Activated naive CD4-positive, alpha-beta T cell treated with Interleukin-2 at 50 U/mL for 16 hours (primary cell): ENCODE measurements around the gene MEIS1.

Experiments used
- DNase-seq: peaks from one replicate; pipeline ENCODE4 v3.0.0-alpha.2; 2020

The MEIS1 gene

GRCh38 chr2:66431846-66432587, 2.9 kb upstream of the MEIS1 start:
- no peak for DNase-seq

- no peak for DNase-seq
Observed at GRCh38 chr2:66432801-66433694, 1.9 kb upstream of the MEIS1 start.

- no peak for DNase-seq
Observed at GRCh38 chr2:66433695-66433944, 1.3 kb upstream of the MEIS1 start.

- DNase-seq, result no peak
Observed at GRCh38 chr2:66433945-66434678, 813 bp upstream of the MEIS1 start.

DNA sequence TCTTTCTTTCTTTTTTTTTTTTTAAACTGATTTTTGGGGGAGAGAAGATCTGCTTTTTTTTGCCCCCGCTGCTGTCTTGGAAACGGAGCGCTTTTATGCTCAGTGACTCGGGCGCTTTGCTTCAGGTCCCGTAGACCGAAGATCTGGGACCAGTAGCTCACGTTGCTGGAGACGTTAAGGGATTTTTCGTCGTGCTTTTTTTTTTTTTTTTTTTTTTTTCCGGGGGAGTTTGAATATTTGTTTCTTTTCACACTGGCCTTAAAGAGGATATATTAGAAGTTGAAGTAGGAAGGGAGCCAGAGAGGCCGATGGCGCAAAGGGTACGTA, 587 bp downstream of the MEIS1 start:
- DNase-seq, result no peak

DNA sequence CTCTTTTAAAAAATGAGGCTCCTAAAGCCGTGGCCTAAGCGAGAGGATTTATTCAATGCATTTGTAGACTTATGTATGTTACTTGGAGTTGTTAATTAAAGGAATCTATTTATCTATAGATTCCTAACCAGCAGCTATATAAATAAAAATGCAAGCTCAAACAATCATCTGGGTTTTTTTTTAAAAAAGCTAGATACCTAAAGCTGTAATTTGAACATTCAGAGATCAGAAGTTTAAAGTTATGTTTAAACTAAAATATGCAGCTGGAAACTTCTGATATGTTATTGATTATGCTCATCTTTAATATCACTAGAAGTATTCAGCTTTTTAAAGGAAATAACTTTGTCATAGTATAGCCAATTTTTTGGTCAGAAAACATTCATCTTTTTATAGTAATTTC, 1.0 kb downstream of the MEIS1 start:
- no peak for DNase-seq

DNA sequence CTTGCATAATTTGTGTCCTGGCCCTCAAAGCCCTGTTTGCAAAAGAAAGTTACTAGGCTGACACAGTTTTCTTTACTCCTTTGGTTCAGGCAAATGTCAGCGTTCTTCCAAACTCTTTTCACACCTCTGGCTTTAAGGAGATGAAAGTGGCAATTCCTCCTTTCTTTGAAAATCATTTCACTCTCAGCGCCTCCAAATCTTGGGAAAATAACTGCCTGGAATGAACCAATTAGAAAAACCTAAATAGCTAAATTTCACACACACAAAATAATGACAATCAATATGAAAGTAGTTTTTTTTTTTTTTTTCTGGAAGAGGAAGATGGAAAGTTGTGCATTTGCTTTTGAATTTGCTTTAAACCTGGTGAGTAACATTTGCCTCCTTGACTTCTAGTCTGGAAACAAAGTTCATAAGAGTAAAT, 1.7 kb downstream of the MEIS1 start:
- no peak for DNase-seq

GRCh38 chr2:66437109-66437690, 2.3 kb downstream of the MEIS1 start:
- DNase-seq, result no peak

DNA sequence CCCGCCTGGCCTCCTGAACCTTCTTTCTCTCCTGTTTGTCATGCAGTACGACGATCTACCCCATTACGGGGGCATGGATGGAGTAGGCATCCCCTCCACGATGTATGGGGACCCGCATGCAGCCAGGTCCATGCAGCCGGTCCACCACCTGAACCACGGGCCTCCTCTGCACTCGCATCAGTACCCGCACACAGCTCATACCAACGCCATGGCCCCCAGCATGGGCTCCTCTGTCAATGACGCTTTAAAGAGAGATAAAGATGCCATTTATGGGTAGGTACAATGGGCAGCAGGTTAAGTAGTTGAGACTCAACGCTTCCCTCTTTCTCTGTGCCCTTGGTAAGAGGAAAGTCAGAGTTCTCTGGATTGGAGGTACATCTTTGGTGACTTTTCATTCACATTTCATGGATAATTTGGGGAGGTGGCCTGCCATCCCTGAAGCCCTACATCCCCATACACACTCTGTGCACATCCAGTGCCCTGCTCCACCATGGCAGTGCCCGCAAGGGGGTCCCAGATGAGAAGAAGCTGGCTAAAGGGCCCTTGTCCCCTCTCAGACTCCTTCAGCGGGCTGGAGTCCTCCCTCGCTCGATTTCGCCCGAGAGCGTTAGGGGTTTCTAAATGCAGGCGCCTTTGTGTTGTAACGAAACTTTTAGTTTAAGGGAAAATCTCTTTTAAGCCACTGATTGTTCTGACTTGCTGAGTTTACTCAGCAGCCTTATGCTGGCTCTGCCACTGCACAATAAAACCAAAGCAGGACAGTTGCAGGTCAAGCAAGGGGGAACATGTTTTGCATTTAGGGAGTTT, 3.0 kb downstream of the MEIS1 start:
- no peak for DNase-seq

- DNase-seq, result no peak
Observed at GRCh38 chr2:66438498-66438833, 3.5 kb downstream of the MEIS1 start.

GRCh38 chr2:66438891-66439811, 4.2 kb downstream of the MEIS1 start:
- DNase-seq, result no peak

DNA sequence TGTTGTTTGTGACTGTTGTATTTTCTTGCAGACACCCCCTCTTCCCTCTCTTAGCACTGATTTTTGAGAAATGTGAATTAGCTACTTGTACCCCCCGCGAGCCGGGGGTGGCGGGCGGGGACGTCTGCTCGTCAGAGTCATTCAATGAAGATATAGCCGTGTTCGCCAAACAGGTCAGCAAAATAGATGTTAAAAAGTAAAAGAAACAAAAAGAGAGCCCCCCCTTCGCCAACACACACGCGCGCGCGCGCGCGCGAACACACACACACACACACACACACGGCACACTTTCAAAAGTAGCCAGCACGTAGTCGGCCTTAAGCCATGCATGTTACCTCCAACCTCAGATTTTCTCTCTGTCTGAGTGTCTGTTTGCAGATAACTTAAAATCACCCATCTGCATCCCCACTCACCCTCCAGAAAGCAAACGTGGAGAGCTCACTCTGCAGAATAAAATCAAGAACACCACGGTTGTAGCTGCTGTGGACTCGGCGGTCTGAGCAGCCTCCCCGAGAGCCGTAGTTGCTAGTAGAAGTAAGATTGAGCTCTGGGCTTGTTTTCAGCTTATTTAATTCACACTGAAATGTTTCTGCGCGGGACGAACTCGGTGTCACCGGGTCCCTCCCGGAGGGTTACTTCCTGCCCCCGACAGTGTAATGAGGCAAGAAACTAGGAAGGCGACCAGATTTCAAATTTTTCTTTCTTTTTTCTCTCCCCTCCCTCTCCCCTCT, 5.1 kb downstream of the MEIS1 start:
- DNase-seq, result no peak

- no peak for DNase-seq
Observed at GRCh38 chr2:66440708-66441497, 6.0 kb downstream of the MEIS1 start.

DNA sequence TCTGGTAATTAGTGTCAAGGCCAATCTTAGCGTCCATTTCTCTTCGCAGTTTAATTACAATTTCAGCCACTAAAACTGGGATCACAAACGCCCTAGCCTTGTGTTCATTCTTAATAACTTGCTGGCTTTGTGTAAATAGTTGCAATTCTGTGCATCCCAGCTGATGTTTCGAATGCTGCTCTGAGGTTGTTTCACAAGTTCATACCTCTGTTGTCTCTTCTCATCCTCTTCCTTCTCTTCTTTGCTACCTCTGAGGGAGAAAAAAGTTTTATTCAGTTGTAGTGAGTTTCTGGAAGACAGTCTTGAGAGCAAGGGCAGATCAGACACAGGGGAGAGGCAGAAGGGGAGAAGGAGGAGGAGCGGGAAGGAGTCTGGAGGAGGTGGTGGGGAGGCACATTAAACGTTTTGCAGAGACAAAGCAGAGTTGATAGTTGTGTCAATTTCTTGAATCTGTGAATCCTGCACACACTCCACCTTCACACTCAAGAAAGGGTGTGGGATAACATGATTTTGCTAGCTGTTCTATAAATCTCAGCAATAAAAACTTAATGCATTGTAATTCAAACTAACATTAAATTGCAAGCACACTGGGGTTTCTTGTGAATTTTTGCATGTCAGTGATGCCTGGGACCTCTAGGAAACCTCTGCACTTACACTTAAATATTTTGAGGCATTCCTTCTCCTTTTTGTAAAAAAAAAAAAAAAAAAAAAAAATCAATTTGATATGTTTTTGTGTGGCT, 6.8 kb downstream of the MEIS1 start:
- no peak for DNase-seq

GRCh38 chr2:66442516-66443185, 7.7 kb downstream of the MEIS1 start:
- no peak for DNase-seq

GRCh38 chr2:66443186-66443978, 8.5 kb downstream of the MEIS1 start:
- no peak for DNase-seq

DNA sequence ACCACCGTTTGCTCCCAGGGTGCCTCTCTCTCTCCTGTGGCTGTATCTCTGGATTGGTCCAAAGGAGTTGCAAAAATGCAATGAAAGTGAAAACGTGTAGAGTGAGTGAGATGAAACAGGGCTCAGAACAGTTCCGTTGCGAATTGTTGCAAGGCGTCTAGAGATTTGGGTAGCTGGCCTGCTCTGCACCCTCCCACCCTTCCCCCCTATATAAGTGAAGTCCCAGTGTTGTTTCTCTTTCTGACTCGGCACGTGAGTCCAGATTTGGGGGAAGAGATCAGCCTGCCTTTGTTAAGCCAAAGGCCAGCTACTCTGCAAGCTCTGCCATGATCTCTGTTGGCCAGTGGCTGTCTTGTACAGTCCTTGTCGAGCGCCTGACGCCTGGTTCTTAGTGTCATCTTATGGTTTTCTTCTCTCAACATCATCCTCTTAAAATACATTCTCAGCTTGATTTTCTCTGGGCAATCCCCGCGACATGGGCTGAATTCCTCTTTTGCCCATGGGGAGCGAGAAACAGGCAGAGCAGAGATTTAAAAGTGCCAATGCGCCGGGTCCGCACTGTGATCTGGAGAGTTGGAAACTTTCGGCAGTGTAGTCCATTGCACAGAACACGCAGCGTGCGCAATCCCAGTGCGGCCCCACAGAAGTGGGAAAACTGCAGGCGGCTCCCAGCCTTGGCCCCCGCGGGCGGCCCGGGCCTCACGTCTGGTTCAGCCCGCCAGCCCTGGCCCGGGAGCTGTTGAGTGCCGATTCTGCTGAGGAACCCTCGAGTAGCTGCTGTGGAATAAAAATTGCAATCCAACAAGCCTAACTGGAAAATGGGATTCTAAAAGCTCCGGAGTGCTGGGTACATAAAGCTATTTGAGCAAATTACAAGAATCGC, 9.3 kb downstream of the MEIS1 start:
- DNase-seq, result no peak
